IPS-18a (cell line): ENCODE measurements around the gene HS3ST5.
"Not testable (repeated sequence)": the region's sequence is repeated elsewhere in the genome, so short reads cannot be mapped to it uniquely, and the experiment has no call there.

Source experiments
- H3K27ac ChIP-seq: one replicate; pipeline ENCODE4 v1.5.1; 2013; ENCODE audit warnings: low read length
- H3K27me3 ChIP-seq: one replicate; pipeline ENCODE4 v1.6.1; 2013; ENCODE audit warnings: mild to moderate bottlenecking, low read length; ENCODE audit not compliant: control insufficient read depth, insufficient read depth
- H3K36me3 ChIP-seq: one replicate; pipeline ENCODE4 v1.6.1; 2013; ENCODE audit warnings: low read depth, low read length; ENCODE audit not compliant: control insufficient read depth
- H3K4me1 ChIP-seq: one replicate; pipeline ENCODE4 v1.6.1; 2013; ENCODE audit warnings: low read depth, low read length; ENCODE audit not compliant: control insufficient read depth
- H3K4me3 ChIP-seq: one replicate; pipeline ENCODE4 v1.5.1; 2013; ENCODE audit warnings: low read length
- H3K9ac ChIP-seq: one replicate; pipeline ENCODE4 v1.6.1; 2013; ENCODE audit warnings: mild to moderate bottlenecking, low read length, moderate library complexity
- H3K9me3 ChIP-seq: one replicate; pipeline ENCODE4 v1.6.1; 2013; ENCODE audit warnings: low read depth, low read length; ENCODE audit not compliant: control insufficient read depth

Gene HS3ST5

DNA sequence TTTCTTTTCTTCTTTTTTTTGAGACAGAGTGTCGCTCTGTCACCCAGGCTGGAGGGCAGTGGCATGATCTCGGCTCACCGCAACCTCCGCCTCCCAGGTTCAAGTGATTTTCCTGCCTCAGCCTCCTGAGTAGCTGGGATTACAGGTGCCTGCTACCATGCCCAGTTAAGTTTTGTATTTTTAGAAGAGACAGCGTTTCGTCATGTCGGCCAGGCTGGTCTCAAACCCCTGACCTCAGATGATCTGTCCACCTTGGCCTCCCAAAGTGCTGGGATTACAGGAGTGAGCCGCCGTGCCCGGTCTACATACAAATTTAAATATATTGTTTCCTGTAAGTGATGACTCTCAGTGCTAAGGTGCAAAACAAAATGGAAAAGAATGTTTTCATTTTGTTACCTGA is 124.8 kb downstream of the HS3ST5 start:
- not testable (repeated sequence) for H3K27me3 ChIP-seq, H3K4me3 ChIP-seq, H3K36me3 ChIP-seq, H3K4me1 ChIP-seq, H3K9ac ChIP-seq, H3K9me3 ChIP-seq, H3K27ac ChIP-seq

DNA sequence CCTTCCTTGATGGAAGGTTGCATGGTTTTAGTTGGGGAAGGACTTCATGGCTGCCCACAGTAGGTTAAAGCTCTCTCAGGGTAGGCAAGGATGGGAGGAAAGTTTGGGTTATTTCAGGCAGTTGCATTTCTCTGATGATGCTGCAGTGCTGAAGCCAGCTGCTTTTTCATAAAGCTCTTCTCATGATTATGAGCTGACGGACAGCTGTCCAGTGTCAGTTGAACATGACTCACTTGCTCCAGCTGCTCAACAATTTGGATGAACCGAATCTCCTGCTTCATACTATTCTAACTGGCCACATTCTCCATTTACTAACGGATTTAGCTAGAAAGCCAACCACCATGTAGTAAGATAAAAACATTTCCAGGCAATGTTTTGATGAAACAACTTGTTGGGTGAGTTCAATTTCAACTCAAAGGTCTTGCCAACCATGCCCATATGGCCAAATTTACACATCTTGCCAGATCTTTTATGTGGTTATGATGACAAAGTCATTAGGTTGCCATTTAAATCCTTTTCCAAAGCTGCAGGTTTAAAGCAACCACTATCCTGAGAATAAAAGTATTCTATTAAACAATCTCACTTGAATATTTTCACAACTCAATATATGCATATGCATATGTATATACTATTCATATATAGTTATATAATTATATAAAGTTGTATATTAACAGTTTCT is 125.9 kb downstream of the HS3ST5 start:
- Histone ChIP-seq H3K4me3 (no peak overlapping the region), H3K4me1 (no peaks in the 10 kb centered on the region), H3K27me3 (no peaks in the 10 kb centered on the region), H3K36me3 (no peaks in the 10 kb centered on the region), H3K9me3 (no peaks in the 10 kb centered on the region), H3K9ac (no peak overlapping the region), H3K27ac (no peak overlapping the region)

DNA sequence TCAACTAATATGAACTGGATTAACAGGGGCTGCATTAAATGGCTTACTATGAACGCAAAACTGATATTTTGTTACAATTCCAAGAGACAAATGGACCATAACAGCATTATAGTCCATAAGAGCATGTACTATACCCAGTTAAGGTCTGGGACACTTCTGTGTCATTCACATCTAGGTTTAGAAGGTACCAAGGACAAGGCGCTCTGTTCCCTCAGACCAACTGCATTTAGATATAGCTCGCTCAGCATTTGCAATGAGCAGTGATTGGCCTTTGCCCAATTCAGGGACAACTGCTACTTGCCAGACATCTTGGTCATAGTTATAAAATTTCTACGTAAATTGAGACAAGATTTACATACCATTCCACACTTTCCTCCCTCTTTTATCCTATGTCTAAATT is 132.4 kb downstream of the HS3ST5 start:
- H3K4me1 ChIP-seq, result no peaks in the 10 kb centered on the region
- peaks cover 7% of the 10 kb centered on the region for H3K9me3 ChIP-seq
- H3K27me3 ChIP-seq, result no peaks in the 10 kb centered on the region
- no peak overlapping the region for H3K4me3 ChIP-seq
- no peaks in the 10 kb centered on the region for H3K36me3 ChIP-seq
- H3K27ac ChIP-seq, result no peak overlapping the region
- no peak overlapping the region for H3K9ac ChIP-seq

DNA sequence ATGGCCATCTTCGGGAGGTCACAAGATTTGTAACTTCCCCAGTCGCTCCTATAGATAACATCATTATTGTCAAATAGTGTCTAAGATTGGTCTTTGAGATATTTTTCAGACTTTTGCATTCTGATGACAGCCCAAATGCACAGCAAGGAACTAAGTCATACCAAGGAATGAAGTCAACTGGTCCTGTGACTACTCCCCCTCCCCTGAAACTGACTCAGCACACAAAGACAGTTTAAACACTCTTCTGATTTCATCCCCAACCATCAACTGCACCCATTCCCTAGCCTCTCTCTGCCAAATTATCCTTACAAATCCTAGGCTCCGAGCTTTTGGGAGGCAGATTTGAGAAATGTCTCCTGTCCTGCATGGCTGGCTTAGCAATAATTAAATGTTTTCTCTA is 139.4 kb downstream of the HS3ST5 start:
- H3K4me3 ChIP-seq, result no peak overlapping the region
- H3K27ac ChIP-seq, result no peak overlapping the region
- no peak overlapping the region for H3K9ac ChIP-seq

DNA sequence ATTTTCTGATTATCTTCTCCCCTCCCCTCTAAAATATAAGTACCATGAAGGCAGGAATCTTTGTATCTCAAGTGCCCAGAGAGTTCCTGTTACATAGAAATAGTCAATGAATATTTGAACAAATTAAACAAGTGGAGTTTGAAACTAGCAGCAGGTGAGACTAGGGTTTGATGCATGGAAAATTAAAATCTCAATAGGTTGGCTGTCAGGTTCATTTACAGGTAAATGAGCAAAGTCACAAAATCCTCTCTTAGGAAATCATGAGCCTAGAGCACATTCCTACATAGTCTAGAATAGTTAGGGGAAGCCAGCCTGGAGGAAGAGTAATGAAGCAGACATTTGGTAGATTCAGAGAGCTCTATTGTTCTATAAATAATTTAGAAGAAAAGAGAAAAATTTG is 140.4 kb downstream of the HS3ST5 start:
- peaks cover 15% of the 10 kb centered on the region for H3K9me3 ChIP-seq
- H3K4me1 ChIP-seq, result peaks cover 10% of the 10 kb centered on the region
- no peak overlapping the region for H3K9ac ChIP-seq
- peak overlapping the region; percentile 5 for H3K4me3 ChIP-seq
- peak overlapping the region; percentile 49 for H3K27ac ChIP-seq
- H3K27me3 ChIP-seq, result no peaks in the 10 kb centered on the region
- no peaks in the 10 kb centered on the region for H3K36me3 ChIP-seq

More for the DNA sequence above, 139.4 kb downstream of the HS3ST5 start:
- H3K4me1 ChIP-seq, result peaks cover 10% of the 10 kb centered on the region
- H3K9me3 ChIP-seq, result peaks cover 15% of the 10 kb centered on the region
- no peaks in the 10 kb centered on the region for H3K27me3 ChIP-seq
- no peaks in the 10 kb centered on the region for H3K36me3 ChIP-seq

DNA sequence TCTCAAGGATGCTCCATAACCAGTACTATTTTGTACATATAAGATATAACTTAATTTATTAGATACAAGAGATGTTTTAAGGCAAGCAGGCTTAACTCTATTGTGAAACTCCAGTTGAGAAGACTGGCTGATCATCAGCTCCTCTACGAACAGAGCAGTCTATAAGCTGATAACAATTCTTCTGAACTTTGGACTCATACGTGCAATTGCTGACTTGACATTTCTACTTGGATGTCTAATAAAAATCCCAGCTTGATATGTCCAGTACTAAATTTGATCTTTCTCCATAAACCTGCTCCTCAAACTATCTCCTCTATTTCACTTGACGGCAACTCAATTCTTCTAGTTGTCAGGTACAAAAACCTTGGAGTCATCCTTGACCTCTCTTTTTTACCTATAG is 141.9 kb downstream of the HS3ST5 start:
- Histone ChIP-seq H3K36me3 (no peaks in the 10 kb centered on the region), H3K9me3 (peaks cover 12% of the 10 kb centered on the region), H3K9ac (no peak overlapping the region), H3K4me3 (no peak overlapping the region), H3K27me3 (no peaks in the 10 kb centered on the region), H3K4me1 (peaks cover 19% of the 10 kb centered on the region), H3K27ac (no peak overlapping the region)

DNA sequence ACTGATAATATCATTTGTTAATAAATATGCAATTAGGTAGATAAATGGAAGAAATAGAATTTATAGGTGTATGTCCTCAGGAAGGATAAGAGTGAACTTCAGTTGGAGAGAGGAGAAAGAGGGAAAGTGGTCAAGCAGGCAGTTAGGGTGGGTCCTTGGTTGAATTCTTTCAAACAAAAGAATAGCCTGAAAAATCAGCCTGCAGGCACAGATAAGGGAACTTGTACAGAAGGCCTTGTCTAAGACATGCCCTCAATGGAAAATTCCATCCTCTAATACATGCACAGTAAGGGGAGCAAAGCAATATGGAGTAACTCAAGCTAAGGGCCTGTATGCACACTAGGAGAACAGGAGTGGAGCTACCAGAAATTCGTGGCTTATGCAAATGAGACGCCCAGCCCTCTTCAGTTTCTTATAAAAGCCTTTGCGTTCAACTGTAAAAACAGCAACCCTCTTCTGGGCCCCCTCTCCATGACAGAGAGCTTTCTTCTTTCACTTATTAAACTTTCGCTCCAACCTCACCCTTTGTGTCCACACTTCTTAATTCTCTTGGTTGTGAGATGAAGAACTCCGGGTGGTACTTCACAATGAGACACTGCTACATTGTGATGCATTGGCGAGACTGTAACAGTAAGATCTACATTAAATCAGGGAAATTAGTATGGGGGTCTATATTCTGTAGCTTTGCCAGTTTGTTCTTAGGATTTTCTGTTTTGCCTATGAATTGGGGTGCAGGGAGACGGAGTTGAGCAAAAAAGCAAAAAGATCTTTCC is 147.0 kb downstream of the HS3ST5 start:
- H3K36me3 ChIP-seq, result no peaks in the 10 kb centered on the region
- no peak overlapping the region for H3K9ac ChIP-seq
- no peaks in the 10 kb centered on the region for H3K9me3 ChIP-seq
- no peak overlapping the region for H3K27ac ChIP-seq
- H3K4me1 ChIP-seq, result peaks cover 22% of the 10 kb centered on the region
- H3K4me3 ChIP-seq, result no peak overlapping the region
- H3K27me3 ChIP-seq, result no peaks in the 10 kb centered on the region

DNA sequence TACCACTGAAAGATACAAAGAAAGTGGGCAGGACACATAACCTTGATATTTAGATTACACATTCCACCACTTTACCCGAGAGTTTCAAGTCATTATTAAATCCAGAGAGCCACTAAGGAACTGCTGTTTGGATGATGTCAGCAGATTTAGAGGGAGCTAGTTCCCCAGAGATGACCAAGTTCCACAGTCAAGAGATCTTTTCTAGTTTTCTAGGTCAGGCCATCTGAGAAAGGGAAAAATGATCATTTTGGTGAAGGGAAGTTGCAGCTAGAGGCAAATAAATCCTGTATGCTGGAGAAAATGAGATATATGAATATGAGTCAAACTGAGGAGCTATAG is 147.8 kb downstream of the HS3ST5 start:
- Histone ChIP-seq H3K27ac (no peak overlapping the region), H3K9me3 (no peaks in the 10 kb centered on the region), H3K4me3 (no peak overlapping the region), H3K4me1 (peaks cover 23% of the 10 kb centered on the region), H3K27me3 (no peaks in the 10 kb centered on the region), H3K36me3 (no peaks in the 10 kb centered on the region), H3K9ac (no peak overlapping the region)

DNA sequence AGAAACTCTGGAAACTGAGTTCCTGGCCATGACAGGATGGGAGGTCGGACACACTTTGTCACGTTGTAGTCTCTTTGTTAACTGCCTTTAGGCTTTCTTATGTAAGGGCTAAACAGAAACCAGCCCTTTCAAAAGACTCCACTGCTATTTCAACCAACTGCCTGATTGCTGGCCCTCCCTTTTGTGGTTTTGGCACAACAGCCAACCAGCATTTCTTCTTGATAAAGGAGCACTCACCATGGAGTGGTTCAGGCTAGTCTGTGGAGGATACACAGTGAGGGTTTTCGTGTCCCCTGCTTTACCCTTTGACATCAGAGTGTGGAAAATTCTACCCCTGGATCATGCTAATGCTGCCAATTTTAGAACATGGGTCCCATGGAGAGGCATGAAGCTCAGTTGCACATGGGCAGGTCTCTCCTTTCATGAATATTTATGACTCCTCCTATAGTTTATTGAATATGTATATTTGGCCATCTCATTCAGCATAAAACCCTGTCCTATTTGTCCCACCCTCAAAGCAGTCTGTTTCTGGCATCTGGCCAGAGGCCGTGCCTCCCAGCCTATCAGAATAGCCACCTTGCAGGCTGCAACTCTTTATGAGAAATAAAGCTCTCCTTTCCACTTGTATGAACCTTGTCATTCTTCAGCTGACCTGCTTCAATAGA is 148.3 kb downstream of the HS3ST5 start:
- Histone ChIP-seq H3K27ac (no peak overlapping the region), H3K4me1 (peaks cover 25% of the 10 kb centered on the region), H3K36me3 (no peaks in the 10 kb centered on the region), H3K9ac (no peak overlapping the region), H3K4me3 (no peak overlapping the region), H3K9me3 (no peaks in the 10 kb centered on the region), H3K27me3 (no peaks in the 10 kb centered on the region)

DNA sequence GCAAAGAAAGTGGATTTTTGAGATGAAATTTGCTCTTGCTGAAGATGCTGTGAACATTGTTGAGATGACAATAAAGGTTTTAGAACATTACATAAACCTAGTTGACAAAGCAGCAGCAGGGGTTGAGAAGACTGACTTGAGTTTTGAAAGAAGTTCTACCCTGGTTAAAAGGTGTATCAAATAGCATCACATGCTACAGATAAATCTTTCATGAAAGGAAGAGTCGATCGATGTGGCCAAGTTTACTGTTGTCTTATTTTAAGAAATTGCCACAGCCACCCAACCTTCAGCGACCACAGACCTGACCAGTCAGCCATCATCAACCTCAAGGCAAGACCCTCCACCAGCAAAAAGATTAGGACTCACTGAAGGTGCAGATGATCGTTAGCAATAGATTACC is 155.3 kb downstream of the HS3ST5 start:
- Histone ChIP-seq H3K4me3 (no peak overlapping the region), H3K27me3 (no peaks in the 10 kb centered on the region), H3K9ac (no peak overlapping the region), H3K9me3 (no peaks in the 10 kb centered on the region), H3K36me3 (no peaks in the 10 kb centered on the region), H3K27ac (no peak overlapping the region), H3K4me1 (peaks cover 3% of the 10 kb centered on the region)

DNA sequence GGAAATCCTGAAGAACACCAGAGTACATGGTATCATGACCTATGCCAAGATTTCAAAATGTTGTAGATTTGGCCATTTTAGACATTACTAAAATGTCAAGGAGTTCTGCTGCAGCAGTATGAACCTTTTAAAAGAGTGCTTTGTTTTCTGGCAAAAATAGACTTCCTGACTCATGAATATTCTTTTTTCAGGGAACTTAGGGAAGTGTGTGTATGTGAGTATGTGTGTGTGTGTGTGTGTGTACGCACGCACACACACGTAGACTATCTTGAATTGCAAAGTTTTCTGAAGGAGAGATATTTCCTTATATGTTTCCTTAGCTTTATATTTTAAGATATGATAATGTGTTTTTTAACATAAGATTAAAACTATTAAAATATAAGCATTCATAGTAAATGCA is 161.2 kb downstream of the HS3ST5 start:
- H3K9ac ChIP-seq, result no peak overlapping the region
- H3K9me3 ChIP-seq, result no peaks in the 10 kb centered on the region
- H3K36me3 ChIP-seq, result no peaks in the 10 kb centered on the region

More for the DNA sequence above, 161.2 kb downstream of the HS3ST5 start:
- peaks cover 4% of the 10 kb centered on the region for H3K4me1 ChIP-seq
- H3K4me3 ChIP-seq, result no peak overlapping the region
- H3K27ac ChIP-seq, result no peak overlapping the region
- no peaks in the 10 kb centered on the region for H3K27me3 ChIP-seq
